GM21367 (cell line): ENCODE measurements around the gene VAV2.
"Not testable (repeated sequence)": the region's sequence is repeated elsewhere in the genome, so short reads cannot be mapped to it uniquely, and the experiment has no call there.

Experiments
- ATAC-seq: cut with Tn5 transposase; IDR thresholded peaks from one replicate; pipeline ENCODE4 v1.9.1; 2021; ENCODE audit not compliant: unreplicated experiment

VAV2 gene

GRCh38 chr9:133778336-133779013 lies 213.6 kb downstream of the VAV2 start:
- ATAC-seq, result no peak

GRCh38 chr9:133777871-133778270 lies 214.3 kb downstream of the VAV2 start:
- no peak for ATAC-seq

GRCh38 chr9:133777068-133777791 lies 214.9 kb downstream of the VAV2 start:
- no peak for ATAC-seq

GRCh38 chr9:133775951-133776905 lies 215.9 kb downstream of the VAV2 start:
- ATAC-seq, result no peak

GRCh38 chr9:133775291-133775690 lies 216.8 kb downstream of the VAV2 start:
- no peak for ATAC-seq

- no peak for ATAC-seq
Observed at GRCh38 chr9:133774799-133775198, 217.3 kb downstream of the VAV2 start.

GRCh38 chr9:133773889-133774655 lies 218.1 kb downstream of the VAV2 start:
- ATAC-seq, result no peak

- ATAC-seq, result no peak
Observed at GRCh38 chr9:133772581-133772980, 219.5 kb downstream of the VAV2 start.

- ATAC-seq, result no peak
Observed at GRCh38 chr9:133771486-133772482, 220.3 kb downstream of the VAV2 start.

- ATAC-seq, result no peak
Observed at GRCh38 chr9:133770076-133770777, 221.9 kb downstream of the VAV2 start.

- no peak for ATAC-seq
Observed at GRCh38 chr9:133769511-133770075, 222.5 kb downstream of the VAV2 start.

- no peak for ATAC-seq
Observed at GRCh38 chr9:133768859-133769510, 223.1 kb downstream of the VAV2 start.

- no peak for ATAC-seq
Observed at GRCh38 chr9:133768371-133768858, 223.7 kb downstream of the VAV2 start.

GRCh38 chr9:133767625-133768024 lies 224.5 kb downstream of the VAV2 start:
- no peak for ATAC-seq

GRCh38 chr9:133767008-133767407 lies 225.1 kb downstream of the VAV2 start:
- ATAC-seq, result no peak

- ATAC-seq, result not testable (repeated sequence)
Observed at GRCh38 chr9:133766234-133766633, 225.9 kb downstream of the VAV2 start.

- ATAC-seq, result no peak
Observed at GRCh38 chr9:133763272-133764183, 228.6 kb downstream of the VAV2 start.
